ENCODE measurements around the gene GATA1.
"Not testable (repeated sequence)": the region's sequence is repeated elsewhere in the genome, so short reads cannot be mapped to it uniquely, and the experiment has no call there.

Gene GATA1

GRCh38 chrX:48816014-48816810 is 29.8 kb downstream of the GATA1 start:
- no peak for DNase-seq (ENCODE audit: low read depth in 2 of 2)
- H3K4me3 ChIP-seq (replicated peaks in 1 of 2; ENCODE audit: low read depth in 2 of 2, low read length in 2 of 2) = no peak overlapping the region
- TF ChIP-seq, protein P1, sequence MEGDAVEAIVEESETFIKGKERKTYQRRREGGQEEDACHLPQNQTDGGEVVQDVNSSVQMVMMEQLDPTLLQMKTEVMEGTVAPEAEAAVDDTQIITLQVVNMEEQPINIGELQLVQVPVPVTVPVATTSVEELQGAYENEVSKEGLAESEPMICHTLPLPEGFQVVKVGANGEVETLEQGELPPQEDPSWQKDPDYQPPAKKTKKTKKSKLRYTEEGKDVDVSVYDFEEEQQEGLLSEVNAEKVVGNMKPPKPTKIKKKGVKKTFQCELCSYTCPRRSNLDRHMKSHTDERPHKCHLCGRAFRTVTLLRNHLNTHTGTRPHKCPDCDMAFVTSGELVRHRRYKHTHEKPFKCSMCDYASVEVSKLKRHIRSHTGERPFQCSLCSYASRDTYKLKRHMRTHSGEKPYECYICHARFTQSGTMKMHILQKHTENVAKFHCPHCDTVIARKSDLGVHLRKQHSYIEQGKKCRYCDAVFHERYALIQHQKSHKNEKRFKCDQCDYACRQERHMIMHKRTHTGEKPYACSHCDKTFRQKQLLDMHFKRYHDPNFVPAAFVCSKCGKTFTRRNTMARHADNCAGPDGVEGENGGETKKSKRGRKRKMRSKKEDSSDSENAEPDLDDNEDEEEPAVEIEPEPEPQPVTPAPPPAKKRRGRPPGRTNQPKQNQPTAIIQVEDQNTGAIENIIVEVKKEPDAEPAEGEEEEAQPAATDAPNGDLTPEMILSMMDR (IDR thresholded peaks at IDR 0.05; ENCODE audit: low read depth, low read length) = no peak

- TF ChIP-seq, protein P1 (IDR thresholded peaks at IDR 0.05; ENCODE audit: low read depth, low read length) = no peak
- DNase-seq (ENCODE audit: low read depth in 2 of 2) = no peak
- H3K4me3 ChIP-seq (replicated peaks in 1 of 2; ENCODE audit: low read depth in 2 of 2, low read length in 2 of 2) = no peak overlapping the region
These were observed 31.7 kb downstream of the GATA1 start for GRCh38 chrX:48818098-48818497.

GRCh38 chrX:48818866-48819265 is 32.5 kb downstream of the GATA1 start:
- TF ChIP-seq, protein P1 (IDR thresholded peaks at IDR 0.05; ENCODE audit: low read depth, low read length) = no peak
- no peak for DNase-seq (ENCODE audit: low read depth in 2 of 2)
- no peak overlapping the region for H3K4me3 ChIP-seq (replicated peaks in 1 of 2; ENCODE audit: low read depth in 2 of 2, low read length in 2 of 2)

- not testable (repeated sequence) for DNase-seq (ENCODE audit: low read depth in 2 of 2); H3K4me3 ChIP-seq (replicated peaks in 1 of 2; ENCODE audit: low read depth in 2 of 2, low read length in 2 of 2)
These were observed 33.0 kb downstream of the GATA1 start for GRCh38 chrX:48819394-48819793.

GRCh38 chrX:48823053-48823452 is 36.7 kb downstream of the GATA1 start:
- H3K4me3 ChIP-seq (replicated peaks in 1 of 2; ENCODE audit: low read depth in 2 of 2, low read length in 2 of 2) = no peak overlapping the region
- TF ChIP-seq, protein P1 (IDR thresholded peaks at IDR 0.05; ENCODE audit: low read depth, low read length) = no peak
- DNase-seq (ENCODE audit: low read depth in 2 of 2) = no peak

- no peak for DNase-seq (ENCODE audit: low read depth in 2 of 2)
- TF ChIP-seq, protein P1 (IDR thresholded peaks at IDR 0.05; ENCODE audit: low read depth, low read length) = no peak
- no peak overlapping the region for H3K4me3 ChIP-seq (replicated peaks in 1 of 2; ENCODE audit: low read depth in 2 of 2, low read length in 2 of 2)
These were observed 37.7 kb downstream of the GATA1 start for GRCh38 chrX:48824066-48824465.

- H3K4me3 ChIP-seq (replicated peaks in 1 of 2; ENCODE audit: low read depth in 2 of 2, low read length in 2 of 2) = no peak within 1 kb of the TSS
- DNase-seq (ENCODE audit: low read depth in 2 of 2) = no peak
- TF ChIP-seq, protein P1 (IDR thresholded peaks at IDR 0.05; ENCODE audit: low read depth, low read length) = no peak
These were observed 39.9 kb downstream of the GATA1 start, which contains the start of gene ERAS for GRCh38 chrX:48826135-48826875. TSS of gene ERAS (plus strand) at chrX:48826513. CDS start at chrX:48829124, 2,611 bp downstream.

Measured in cardiac fibroblast (primary cell).